Right atrium auricular region (tissue), 2 donors: ENCODE results near the gene WDR93. TPM values are rescaled to one million over a fixed set of nuclear protein-coding genes. Genes with fewer than 3 reads are reported as not detected.

ENCODE experiments used
- DNase-seq: peaks from one replicate; pipeline ENCODE4 v3.0.0-alpha.2; 2019; ENCODE audit warnings: low spot score
- H3K27ac ChIP-seq, 2 donors: fragments of 200-600 bp; sonication (generic); 1 replicate in 1 of 2; 2 replicates in 1 of 2; pipeline ENCODE4 v1.5.1; 2016 to 2019
- H3K27me3 ChIP-seq, 2 donors: fragments of 200-600 bp; sonication (generic); one replicate each; pipeline versions ENCODE4 v1.5.1 to v1.6.0; 2017 to 2019
- H3K36me3 ChIP-seq: fragments of 200-600 bp; sonication (generic); one replicate; pipeline ENCODE4 v1.5.1; 2016
- H3K4me1 ChIP-seq, 2 donors: fragments of 200-600 bp; sonication (generic); one replicate each; pipeline versions ENCODE4 v1.5.1 to v1.6.0; 2017 to 2019
- H3K4me3 ChIP-seq, 2 donors: fragments of 200-600 bp; sonication (generic); 1 replicate in 1 of 2; 2 replicates in 1 of 2; pipeline ENCODE4 v1.5.1; 2017 to 2019; ENCODE audit warnings: mild to moderate bottlenecking in 1 of 2, moderate library complexity in 1 of 2
- H3K9me3 ChIP-seq, 2 donors: fragments of 200-600 bp; sonication (generic); one replicate each; pipeline ENCODE4 v1.5.1; 2019
- CTCF ChIP-seq, 2 donors: fragments of 200-600 bp; sonication (generic); IDR thresholded peaks; one replicate each; pipeline ENCODE4 v1.5.1; 2019; ENCODE audit warnings: antibody characterized with exemption in 2 of 2
- total RNA-seq, 2 donors: library from RNA; depleted of rRNA; stranded (reverse); fragments of >200 nt; gene quantifications; one replicate each; pipeline ENCODE4 v1.1.0, GENCODE V29; 2016

The WDR93 gene
- total RNA-seq, 2 donors from 2014 or later, result 0.20 TPM; not detected in 1

GRCh38 chr15:89647191-89647851, 43.3 kb upstream of the WDR93 start:
- peak; percentile 79 for DNase-seq
- TF ChIP-seq CTCF (IDR thresholded peaks at IDR 0.05), result peak; percentile 88 to 91
- Histone ChIP-seq H3K9me3 (no peaks in the 10 kb centered on the region), H3K36me3 (no peaks in the 10 kb centered on the region), H3K4me1 (peaks cover 0 to 4% of the 10 kb centered on the region in 2 donors), H3K27me3 (no peaks in the 10 kb centered on the region), H3K4me3 (no peak overlapping the region), H3K27ac (no peak overlapping the region)

- Histone ChIP-seq H3K4me1 (peaks cover 0 to 4% of the 10 kb centered on the region in 2 donors), H3K36me3 (no peaks in the 10 kb centered on the region), H3K9me3 (no peaks in the 10 kb centered on the region), H3K27ac (no peak overlapping the region), H3K4me3 (no peak overlapping the region), H3K27me3 (no peaks in the 10 kb centered on the region)
- DNase-seq, result no peak
- TF ChIP-seq CTCF (IDR thresholded peaks at IDR 0.05), result no peak
Measured at GRCh38 chr15:89648106-89649012, 42.3 kb upstream of the WDR93 start.

- no peak for TF ChIP-seq CTCF (IDR thresholded peaks at IDR 0.05)
- Histone ChIP-seq H3K4me1 (peaks cover 0 to 4% of the 10 kb centered on the region in 2 donors), H3K4me3 (no peak overlapping the region), H3K9me3 (no peaks in the 10 kb centered on the region), H3K36me3 (no peaks in the 10 kb centered on the region), H3K27ac (no peak overlapping the region), H3K27me3 (no peaks in the 10 kb centered on the region)
- DNase-seq, result no peak
Measured at GRCh38 chr15:89649013-89649625, 41.5 kb upstream of the WDR93 start.

- Histone ChIP-seq H3K4me1 (peaks cover 0 to 8% of the 10 kb centered on the region in 2 donors), H3K36me3 (no peaks in the 10 kb centered on the region), H3K9me3 (no peaks in the 10 kb centered on the region), H3K4me3 (no peak overlapping the region), H3K27ac (no peak overlapping the region), H3K27me3 (no peaks in the 10 kb centered on the region)
- no peak for DNase-seq
- TF ChIP-seq CTCF (IDR thresholded peaks at IDR 0.05), result no peak
Measured at GRCh38 chr15:89649716-89650115, 40.9 kb upstream of the WDR93 start.

- no peak for DNase-seq
- no peak for TF ChIP-seq CTCF (IDR thresholded peaks at IDR 0.05)
- H3K9me3 ChIP-seq, result no peaks in the 10 kb centered on the region
- no peak overlapping the region for H3K4me3 ChIP-seq
- no peak overlapping the region for H3K27ac ChIP-seq
- H3K4me1 ChIP-seq, result peaks cover 0 to 12% of the 10 kb centered on the region in 2 donors
- no peaks in the 10 kb centered on the region for H3K36me3 ChIP-seq
- H3K27me3 ChIP-seq, result no peaks in the 10 kb centered on the region
Measured at GRCh38 chr15:89652131-89652530, 38.5 kb upstream of the WDR93 start.
